HEK293 (cell line): Measurements from ENCODE around the gene RNF7.

Source experiments
- OVOL3 ChIP-seq: fragments of 450-650 bp; formaldehyde crosslinking; IDR thresholded peaks from 2 replicates; pipeline ENCODE4 v1.5.1; 2016; ENCODE audit warnings: missing biosample characterization, missing genetic modification characterization
- PRDM1 ChIP-seq: fragments of 450-650 bp; formaldehyde crosslinking; IDR thresholded peaks from 2 replicates; pipeline ENCODE4; 2016; ENCODE audit warnings: missing biosample characterization, missing genetic modification characterization
- ZBTB20 ChIP-seq: fragments of 450-650 bp; formaldehyde crosslinking; IDR thresholded peaks from 2 replicates; pipeline ENCODE4 v1.5.1; 2016; ENCODE audit warnings: missing biosample characterization, missing genetic modification characterization
- ZEB2 ChIP-seq: fragments of 450-650 bp; formaldehyde crosslinking; IDR thresholded peaks from 2 replicates; pipeline ENCODE4 v1.5.1; 2016; ENCODE audit warnings: missing biosample characterization, missing genetic modification characterization
- ZNF311 ChIP-seq: fragments of 450-650 bp; formaldehyde crosslinking; IDR thresholded peaks from 2 replicates; pipeline ENCODE4 v1.5.1; 2017; ENCODE audit warnings: missing biosample characterization, missing genetic modification characterization, borderline replicate concordance
- ZNF394 ChIP-seq: fragments of 450-650 bp; formaldehyde crosslinking; IDR thresholded peaks from 2 replicates; pipeline ENCODE4 v1.5.1; 2016; ENCODE audit warnings: missing biosample characterization, missing genetic modification characterization, mild to moderate bottlenecking, moderate library complexity, borderline replicate concordance
- ZNF416 ChIP-seq: fragments of 450-650 bp; formaldehyde crosslinking; IDR thresholded peaks from 2 replicates; pipeline ENCODE4 v1.5.1; 2016; ENCODE audit warnings: missing biosample characterization, missing genetic modification characterization
- ZNF530 ChIP-seq: fragments of 450-650 bp; formaldehyde crosslinking; IDR thresholded peaks from 2 replicates; pipeline ENCODE4 v1.5.1; 2016; ENCODE audit warnings: low read depth, missing biosample characterization, missing genetic modification characterization
- ZNF561 ChIP-seq: fragments of 450-650 bp; IDR thresholded peaks from 2 replicates; pipeline ENCODE4 v1.5.1; 2018; ENCODE audit warnings: missing biosample characterization, missing genetic modification characterization, borderline replicate concordance
- ZNF747 ChIP-seq: fragments of 450-650 bp; formaldehyde crosslinking; IDR thresholded peaks from 2 replicates; pipeline ENCODE4 v1.5.1; 2016; ENCODE audit warnings: missing biosample characterization, missing genetic modification characterization
- ZNF830 ChIP-seq: fragments of 450-650 bp; IDR thresholded peaks from 2 replicates; pipeline ENCODE4 v1.5.0; 2018; ENCODE audit warnings: missing biosample characterization, missing genetic modification characterization, low read depth, mild to moderate bottlenecking, moderate library complexity
- ZNF843 ChIP-seq: fragments of 450-650 bp; formaldehyde crosslinking; IDR thresholded peaks from 2 replicates; pipeline ENCODE4 v1.5.1; 2016; ENCODE audit warnings: missing biosample characterization, missing genetic modification characterization
- TF ChIP-seq, protein P1 (sequence below): fragments of 450-650 bp; formaldehyde crosslinking; IDR thresholded peaks from 2 replicates; pipeline ENCODE4 v1.5.1; 2016; ENCODE audit warnings: missing biosample characterization, missing genetic modification characterization, borderline replicate concordance
- TF ChIP-seq, protein P2 (sequence below): fragments of 450-650 bp; formaldehyde crosslinking; IDR thresholded peaks from 2 replicates; pipeline ENCODE4 v1.5.1; 2017; ENCODE audit warnings: missing biosample characterization, mild to moderate bottlenecking, missing genetic modification characterization, moderate library complexity
- TF ChIP-seq, protein P3 (sequence below): fragments of 450-650 bp; formaldehyde crosslinking; IDR thresholded peaks from 2 replicates; pipeline ENCODE4 v1.5.1; 2016; ENCODE audit warnings: missing biosample characterization, missing genetic modification characterization
- TF ChIP-seq, protein P4 (sequence below): fragments of 450-650 bp; IDR thresholded peaks from 2 replicates; pipeline ENCODE4 v1.5.1; 2018; ENCODE audit warnings: missing biosample characterization, missing genetic modification characterization
- TF ChIP-seq, protein P5 (sequence below): fragments of 450-650 bp; formaldehyde crosslinking; IDR thresholded peaks from 2 replicates; pipeline ENCODE4 v1.5.1; 2016; ENCODE audit warnings: missing biosample characterization, missing genetic modification characterization
- TF ChIP-seq, protein P6 (sequence below): fragments of 450-650 bp; formaldehyde crosslinking; IDR thresholded peaks from 2 replicates; pipeline ENCODE4 v1.5.1; 2016; ENCODE audit warnings: missing biosample characterization, missing genetic modification characterization, low read depth

Gene RNF7

DNA sequence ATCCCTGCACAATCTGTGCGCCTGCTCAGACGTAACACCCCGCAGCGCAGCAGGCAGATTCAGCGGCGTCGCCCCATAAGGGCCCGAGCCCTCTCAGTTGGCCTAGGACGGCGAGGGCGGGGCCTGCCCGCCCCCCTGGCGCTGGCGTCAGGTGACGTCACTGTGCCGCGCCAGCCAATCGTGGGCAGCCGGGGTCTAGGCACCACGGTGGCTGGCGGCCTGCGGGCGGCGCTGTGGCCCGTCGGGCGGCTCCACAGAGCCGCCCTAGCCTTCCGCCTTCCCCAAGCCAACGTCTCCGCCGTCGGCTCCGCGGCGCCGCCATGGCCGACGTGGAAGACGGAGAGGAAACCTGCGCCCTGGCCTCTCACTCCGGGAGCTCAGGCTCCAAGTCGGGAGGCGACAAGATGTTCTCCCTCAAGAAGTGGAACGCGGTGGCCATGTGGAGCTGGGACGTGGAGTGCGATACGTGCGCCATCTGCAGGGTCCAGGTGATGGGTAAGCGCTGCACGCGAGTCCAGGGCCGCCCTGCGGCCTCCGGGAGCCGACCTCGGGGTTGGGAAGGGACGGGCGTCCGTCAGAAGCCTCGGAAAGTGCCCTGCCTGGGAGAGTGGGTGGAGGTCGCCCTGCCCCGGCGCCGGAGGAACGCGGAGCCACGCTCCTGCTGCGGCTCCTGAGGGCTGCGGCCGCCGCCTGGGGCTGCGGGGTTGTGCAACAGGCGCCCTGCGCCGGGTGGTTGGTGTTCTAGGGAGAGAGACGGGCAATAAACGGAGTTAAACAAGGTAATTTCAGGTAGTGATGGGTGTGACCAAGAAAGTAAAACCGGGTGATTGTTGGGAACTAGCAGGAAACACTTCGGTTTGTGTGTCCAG, at the start of gene RNF7 (continued):
- TF ChIP-seq, protein P1, sequence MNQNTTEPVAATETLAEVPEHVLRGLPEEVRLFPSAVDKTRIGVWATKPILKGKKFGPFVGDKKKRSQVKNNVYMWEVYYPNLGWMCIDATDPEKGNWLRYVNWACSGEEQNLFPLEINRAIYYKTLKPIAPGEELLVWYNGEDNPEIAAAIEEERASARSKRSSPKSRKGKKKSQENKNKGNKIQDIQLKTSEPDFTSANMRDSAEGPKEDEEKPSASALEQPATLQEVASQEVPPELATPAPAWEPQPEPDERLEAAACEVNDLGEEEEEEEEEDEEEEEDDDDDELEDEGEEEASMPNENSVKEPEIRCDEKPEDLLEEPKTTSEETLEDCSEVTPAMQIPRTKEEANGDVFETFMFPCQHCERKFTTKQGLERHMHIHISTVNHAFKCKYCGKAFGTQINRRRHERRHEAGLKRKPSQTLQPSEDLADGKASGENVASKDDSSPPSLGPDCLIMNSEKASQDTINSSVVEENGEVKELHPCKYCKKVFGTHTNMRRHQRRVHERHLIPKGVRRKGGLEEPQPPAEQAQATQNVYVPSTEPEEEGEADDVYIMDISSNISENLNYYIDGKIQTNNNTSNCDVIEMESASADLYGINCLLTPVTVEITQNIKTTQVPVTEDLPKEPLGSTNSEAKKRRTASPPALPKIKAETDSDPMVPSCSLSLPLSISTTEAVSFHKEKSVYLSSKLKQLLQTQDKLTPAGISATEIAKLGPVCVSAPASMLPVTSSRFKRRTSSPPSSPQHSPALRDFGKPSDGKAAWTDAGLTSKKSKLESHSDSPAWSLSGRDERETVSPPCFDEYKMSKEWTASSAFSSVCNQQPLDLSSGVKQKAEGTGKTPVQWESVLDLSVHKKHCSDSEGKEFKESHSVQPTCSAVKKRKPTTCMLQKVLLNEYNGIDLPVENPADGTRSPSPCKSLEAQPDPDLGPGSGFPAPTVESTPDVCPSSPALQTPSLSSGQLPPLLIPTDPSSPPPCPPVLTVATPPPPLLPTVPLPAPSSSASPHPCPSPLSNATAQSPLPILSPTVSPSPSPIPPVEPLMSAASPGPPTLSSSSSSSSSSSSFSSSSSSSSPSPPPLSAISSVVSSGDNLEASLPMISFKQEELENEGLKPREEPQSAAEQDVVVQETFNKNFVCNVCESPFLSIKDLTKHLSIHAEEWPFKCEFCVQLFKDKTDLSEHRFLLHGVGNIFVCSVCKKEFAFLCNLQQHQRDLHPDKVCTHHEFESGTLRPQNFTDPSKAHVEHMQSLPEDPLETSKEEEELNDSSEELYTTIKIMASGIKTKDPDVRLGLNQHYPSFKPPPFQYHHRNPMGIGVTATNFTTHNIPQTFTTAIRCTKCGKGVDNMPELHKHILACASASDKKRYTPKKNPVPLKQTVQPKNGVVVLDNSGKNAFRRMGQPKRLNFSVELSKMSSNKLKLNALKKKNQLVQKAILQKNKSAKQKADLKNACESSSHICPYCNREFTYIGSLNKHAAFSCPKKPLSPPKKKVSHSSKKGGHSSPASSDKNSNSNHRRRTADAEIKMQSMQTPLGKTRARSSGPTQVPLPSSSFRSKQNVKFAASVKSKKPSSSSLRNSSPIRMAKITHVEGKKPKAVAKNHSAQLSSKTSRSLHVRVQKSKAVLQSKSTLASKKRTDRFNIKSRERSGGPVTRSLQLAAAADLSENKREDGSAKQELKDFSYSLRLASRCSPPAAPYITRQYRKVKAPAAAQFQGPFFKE = no peak
- TF ChIP-seq ZBTB20 = peak; percentile 71
- no peak for TF ChIP-seq ZNF311 (tag by site-specific recombination)
- no peak for TF ChIP-seq ZNF747 (tag by site-specific recombination)
- no peak for TF ChIP-seq OVOL3 (tag by site-specific recombination)
- TF ChIP-seq, protein P2, sequence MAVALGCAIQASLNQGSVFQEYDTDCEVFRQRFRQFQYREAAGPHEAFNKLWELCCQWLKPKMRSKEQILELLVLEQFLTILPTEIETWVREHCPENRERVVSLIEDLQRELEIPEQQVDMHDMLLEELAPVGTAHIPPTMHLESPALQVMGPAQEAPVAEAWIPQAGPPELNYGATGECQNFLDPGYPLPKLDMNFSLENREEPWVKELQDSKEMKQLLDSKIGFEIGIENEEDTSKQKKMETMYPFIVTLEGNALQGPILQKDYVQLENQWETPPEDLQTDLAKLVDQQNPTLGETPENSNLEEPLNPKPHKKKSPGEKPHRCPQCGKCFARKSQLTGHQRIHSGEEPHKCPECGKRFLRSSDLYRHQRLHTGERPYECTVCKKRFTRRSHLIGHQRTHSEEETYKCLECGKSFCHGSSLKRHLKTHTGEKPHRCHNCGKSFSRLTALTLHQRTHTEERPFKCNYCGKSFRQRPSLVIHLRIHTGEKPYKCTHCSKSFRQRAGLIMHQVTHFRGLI (tag by site-specific recombination) = no peak
- no peak for TF ChIP-seq ZNF843 (tag by site-specific recombination)
- TF ChIP-seq, protein P3, sequence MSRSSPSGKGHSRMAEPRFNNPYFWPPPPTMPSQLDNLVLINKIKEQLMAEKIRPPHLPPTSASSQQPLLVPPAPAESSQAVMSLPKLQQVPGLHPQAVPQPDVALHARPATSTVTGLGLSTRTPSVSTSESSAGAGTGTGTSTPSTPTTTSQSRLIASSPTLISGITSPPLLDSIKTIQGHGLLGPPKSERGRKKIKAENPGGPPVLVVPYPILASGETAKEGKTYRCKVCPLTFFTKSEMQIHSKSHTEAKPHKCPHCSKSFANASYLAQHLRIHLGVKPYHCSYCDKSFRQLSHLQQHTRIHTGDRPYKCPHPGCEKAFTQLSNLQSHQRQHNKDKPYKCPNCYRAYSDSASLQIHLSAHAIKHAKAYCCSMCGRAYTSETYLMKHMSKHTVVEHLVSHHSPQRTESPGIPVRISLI = no peak
- no peak for TF ChIP-seq ZNF394 (tag by site-specific recombination)
- TF ChIP-seq, protein P4, sequence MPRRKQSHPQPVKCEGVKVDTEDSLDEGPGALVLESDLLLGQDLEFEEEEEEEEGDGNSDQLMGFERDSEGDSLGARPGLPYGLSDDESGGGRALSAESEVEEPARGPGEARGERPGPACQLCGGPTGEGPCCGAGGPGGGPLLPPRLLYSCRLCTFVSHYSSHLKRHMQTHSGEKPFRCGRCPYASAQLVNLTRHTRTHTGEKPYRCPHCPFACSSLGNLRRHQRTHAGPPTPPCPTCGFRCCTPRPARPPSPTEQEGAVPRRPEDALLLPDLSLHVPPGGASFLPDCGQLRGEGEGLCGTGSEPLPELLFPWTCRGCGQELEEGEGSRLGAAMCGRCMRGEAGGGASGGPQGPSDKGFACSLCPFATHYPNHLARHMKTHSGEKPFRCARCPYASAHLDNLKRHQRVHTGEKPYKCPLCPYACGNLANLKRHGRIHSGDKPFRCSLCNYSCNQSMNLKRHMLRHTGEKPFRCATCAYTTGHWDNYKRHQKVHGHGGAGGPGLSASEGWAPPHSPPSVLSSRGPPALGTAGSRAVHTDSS (tag by site-specific recombination) = no peak
- no peak for TF ChIP-seq ZNF830 (tag by site-specific recombination)
- TF ChIP-seq ZEB2 (tag by site-specific recombination) = no peak
- TF ChIP-seq, protein P5, sequence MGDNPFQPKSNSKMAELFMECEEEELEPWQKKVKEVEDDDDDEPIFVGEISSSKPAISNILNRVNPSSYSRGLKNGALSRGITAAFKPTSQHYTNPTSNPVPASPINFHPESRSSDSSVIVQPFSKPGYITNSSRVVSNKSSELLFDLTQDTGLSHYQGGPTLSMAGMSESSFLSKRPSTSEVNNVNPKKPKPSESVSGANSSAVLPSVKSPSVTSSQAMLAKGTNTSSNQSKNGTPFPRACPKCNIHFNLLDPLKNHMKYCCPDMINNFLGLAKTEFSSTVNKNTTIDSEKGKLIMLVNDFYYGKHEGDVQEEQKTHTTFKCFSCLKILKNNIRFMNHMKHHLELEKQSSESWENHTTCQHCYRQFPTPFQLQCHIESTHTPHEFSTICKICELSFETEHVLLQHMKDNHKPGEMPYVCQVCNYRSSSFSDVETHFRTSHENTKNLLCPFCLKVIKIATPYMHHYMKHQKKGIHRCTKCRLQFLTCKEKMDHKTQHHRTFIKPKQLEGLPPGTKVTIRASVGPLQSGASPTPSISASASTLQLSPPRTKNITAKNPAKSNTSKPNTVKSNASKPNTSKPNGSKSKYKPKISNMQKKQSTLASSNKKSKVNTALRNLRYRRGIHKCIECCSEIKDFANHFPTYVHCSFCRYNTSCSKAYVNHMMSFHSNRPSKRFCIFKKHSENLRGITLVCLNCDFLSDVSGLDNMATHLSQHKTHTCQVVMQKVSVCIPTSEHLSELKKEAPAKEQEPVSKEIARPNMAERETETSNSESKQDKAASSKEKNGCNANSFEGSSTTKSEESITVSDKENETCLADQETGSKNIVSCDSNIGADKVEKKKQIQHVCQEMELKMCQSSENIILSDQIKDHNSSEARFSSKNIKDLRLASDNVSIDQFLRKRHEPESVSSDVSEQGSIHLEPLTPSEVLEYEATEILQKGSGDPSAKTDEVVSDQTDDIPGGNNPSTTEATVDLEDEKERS (tag by site-specific recombination) = no peak
- no peak for TF ChIP-seq PRDM1 (tag by site-specific recombination)
- TF ChIP-seq ZNF561 (tag by site-specific recombination) = no peak
- TF ChIP-seq ZNF530 (tag by site-specific recombination) = no peak
- TF ChIP-seq, protein P6, sequence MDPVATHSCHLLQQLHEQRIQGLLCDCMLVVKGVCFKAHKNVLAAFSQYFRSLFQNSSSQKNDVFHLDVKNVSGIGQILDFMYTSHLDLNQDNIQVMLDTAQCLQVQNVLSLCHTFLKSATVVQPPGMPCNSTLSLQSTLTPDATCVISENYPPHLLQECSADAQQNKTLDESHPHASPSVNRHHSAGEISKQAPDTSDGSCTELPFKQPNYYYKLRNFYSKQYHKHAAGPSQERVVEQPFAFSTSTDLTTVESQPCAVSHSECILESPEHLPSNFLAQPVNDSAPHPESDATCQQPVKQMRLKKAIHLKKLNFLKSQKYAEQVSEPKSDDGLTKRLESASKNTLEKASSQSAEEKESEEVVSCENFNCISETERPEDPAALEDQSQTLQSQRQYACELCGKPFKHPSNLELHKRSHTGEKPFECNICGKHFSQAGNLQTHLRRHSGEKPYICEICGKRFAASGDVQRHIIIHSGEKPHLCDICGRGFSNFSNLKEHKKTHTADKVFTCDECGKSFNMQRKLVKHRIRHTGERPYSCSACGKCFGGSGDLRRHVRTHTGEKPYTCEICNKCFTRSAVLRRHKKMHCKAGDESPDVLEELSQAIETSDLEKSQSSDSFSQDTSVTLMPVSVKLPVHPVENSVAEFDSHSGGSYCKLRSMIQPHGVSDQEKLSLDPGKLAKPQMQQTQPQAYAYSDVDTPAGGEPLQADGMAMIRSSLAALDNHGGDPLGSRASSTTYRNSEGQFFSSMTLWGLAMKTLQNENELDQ (tag by site-specific recombination) = no peak
- no peak for TF ChIP-seq ZNF416 (tag by site-specific recombination)
